ENCODE measurements around the gene EXTL2.
"Not testable (repeated sequence)": the region's sequence is repeated elsewhere in the genome, so short reads cannot be mapped to it uniquely, and the experiment has no call there.

GRCh38 chr1:100889007-100889406 is 5.6 kb downstream of the EXTL2 start:
- TF ChIP-seq CTCF, POLR2AphosphoS5, EP300, POLR2A (IDR thresholded peaks at IDR 0.05): not testable (repeated sequence)
